Activated CD8-positive, alpha-beta memory T cell treated with anti-CD3 and anti-CD28 coated beads for 4 hours (primary cell): ENCODE measurements around the gene GLB1L2.

Experiments used
- DNase-seq, 2 donors: peaks; one replicate each; pipeline ENCODE4 v3.0.0-alpha.2; 2020; ENCODE audit warnings: low read depth in 2 of 2

Gene GLB1L2

DNA sequence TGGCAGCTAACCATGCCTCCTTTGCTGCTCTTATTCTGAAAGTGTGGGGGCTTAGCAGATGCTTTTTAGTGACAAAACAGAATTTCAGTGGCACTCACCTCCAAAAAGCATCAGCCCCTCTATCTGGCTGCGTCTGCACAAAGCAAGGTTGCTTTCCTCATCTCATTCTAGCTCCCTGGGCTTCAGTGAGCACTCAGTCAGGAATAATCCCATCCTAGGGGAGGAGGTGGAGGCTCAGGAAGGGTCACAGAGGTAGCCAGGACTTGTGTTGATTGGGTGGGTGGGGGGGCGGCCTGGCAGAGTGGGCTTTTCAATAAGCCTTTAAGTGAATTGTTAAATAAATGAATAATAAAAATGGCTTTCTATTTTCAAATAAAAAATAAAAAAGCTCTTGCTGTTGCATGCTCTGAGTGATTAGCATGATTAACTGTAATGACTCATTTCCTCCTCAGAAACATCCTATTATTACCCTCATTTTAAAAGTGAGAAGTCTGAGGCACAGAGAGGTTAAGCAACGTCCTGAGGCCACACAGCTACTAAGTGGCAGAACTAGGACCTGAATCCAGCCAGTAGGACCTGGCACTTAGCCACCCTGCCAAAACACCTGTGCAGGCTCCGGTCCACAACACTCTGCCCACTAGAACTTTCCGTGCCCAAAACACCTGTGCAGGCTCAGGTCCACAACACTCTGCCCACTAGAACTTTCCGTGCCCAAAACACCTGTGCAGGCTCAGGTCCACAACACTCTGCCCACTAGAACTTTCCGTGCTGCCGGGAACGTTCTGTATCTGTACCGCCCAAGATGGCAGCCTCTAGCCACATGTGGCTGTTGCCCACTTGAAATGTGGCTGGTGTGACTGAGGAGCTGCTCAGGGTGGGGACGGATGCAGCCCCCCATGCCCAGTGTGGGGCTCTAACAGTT, 74.7 kb downstream of the GLB1L2 start:
- DNase-seq: no peak

DNA sequence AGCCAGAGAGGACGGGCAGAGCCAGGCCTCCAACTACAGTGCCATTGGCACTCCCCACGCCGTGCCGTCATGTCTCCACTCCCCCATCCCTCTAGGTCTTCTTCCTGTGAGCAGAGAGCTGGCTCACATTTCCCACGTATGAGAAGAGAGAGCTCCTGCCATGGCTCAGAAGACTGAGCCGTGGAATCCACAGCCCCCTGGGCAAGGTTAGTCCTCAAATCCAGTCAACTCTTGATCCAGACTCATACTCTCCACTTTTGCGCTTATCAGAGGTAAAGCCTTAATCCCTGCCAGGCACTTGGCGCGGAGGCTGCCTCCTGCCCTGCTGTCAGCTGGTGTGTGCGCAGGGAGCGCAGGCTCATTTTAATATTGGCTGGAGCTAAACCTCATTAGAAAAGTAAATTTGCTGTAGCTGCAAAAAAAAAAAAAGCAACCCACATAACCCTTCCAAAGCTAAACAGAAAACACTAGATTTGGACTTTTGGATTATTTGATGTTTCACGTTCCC, 75.6 kb downstream of the GLB1L2 start:
- no peak for DNase-seq

DNA sequence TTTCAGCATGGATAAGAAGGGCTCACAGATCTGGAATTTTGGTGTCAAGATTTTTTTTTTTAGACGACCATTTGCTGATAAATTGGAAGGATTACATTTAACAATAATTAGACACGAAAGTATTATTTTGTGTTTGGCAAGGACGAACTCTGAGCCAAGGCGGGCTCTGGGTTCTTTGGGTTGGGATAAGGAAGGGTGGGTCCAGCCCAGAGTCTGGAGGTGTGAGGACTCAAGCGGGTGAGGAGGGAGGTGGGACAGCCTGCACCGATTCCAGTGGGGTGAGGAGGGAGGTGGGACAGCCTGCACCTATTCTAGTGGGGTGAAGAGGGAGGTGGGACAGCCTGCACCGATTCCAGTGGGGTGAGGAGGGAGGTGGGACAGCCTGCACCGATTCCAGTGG, 76.1 kb downstream of the GLB1L2 start:
- no peak for DNase-seq

DNA sequence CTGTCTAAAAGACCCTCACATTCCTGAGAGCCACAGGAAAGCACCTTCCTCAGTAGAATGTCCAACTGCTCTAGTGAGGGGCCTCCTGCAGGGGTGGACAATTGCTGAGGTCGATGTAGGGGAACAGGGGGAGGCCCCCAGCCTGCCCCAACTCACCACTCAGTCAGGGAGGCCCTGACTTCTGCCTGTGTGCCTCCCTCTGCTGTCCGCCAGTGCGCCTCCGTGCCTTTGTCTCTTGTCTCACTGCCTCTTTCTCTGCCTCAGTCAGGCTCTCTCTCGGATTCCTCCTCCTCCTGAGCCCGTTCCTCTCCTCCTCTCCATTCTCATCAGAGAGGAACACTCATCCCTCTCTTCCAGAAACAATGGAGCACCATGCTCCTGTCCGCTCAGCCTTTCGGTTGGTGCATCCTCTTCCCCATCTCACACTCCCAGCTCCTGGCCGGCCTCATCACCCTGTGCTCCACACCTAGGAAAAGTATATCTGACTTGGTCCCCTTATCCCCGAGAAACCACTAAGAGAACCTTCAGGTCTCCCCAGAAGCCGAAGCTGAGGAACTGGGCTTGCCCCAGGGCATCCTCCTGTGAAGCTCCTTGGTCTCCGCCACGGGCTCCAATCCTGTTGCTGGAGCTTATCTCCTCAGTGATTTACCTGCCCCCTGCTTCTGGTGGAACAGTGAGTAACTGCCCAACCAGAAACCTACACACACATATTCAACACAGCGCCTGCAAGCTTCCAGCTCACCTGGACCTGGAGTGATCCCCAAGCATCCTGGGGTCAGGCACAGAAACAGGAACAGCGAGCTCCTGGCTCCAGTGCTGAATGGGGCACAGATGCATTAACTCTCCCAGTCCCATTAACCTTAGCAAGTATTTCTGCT, 78.0 kb downstream of the GLB1L2 start:
- DNase-seq: no peak

DNA sequence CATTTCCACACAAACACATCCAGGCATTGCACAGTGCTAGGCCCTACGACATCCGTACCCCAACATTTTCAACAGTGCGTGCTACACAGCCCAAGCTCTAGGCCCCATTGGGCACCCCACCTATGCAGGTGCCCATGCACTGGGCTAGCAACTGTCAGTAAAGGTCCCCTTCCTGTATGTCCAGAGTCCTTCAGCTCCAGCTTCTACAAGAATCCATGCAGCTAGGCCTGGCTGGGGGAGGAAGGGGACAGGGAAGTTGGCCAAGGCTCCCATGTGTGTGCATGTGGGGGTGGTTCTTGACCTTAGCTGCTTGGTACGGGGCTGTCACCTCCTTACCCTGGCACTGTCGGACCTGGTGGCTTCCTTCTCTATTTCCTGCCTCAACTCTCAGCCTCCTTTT, 79.0 kb downstream of the GLB1L2 start:
- no peak for DNase-seq

DNA sequence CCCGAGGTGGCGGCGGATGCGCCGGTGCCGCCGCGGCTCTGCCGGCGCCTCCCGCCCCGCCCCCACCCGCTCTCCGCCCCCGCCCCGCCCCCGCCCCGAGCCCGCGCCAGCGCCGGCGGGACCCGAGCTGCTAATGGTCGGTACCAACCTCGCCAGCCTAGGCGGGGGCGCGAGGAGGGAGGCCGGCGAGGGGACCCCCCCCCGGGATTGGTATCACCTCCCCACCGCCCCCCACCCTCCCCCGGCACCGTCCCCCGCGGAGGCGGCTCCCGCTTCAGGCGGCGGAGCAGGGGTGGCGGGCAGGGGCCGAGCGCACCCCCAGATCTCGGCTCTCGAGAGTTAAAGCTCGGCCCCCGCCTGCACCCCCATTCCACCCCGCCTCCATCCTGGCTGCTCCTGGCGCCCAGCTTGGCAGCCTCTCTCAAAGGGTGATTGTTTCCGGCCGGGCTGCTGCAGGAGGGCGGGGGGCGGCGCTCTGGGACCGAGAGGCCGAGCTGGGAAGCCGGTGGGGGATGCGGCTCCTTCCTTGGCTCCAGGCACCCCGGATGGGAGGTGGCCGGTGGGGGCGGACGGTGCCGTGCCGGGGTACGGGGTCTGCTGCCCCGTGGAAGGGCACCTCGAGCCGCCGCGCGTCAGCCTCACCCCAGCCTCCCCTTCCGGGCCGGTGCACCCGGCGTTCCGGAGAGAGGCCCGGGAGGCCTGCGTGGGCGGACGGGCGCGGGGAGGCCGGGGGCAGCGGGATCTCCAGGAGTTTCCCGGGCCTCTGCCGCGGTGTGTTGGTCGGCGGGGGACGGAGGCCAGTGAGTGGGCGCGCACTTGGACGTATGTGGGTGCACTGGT, 80.6 kb downstream of the GLB1L2 start, which contains the start of gene B3GAT1:
TSS of gene B3GAT1 (minus strand) at position 40 of the 840 bp plus-strand sequence. CDS start 24,583 bp downstream, outside the sequence.
- no peak for DNase-seq

DNA sequence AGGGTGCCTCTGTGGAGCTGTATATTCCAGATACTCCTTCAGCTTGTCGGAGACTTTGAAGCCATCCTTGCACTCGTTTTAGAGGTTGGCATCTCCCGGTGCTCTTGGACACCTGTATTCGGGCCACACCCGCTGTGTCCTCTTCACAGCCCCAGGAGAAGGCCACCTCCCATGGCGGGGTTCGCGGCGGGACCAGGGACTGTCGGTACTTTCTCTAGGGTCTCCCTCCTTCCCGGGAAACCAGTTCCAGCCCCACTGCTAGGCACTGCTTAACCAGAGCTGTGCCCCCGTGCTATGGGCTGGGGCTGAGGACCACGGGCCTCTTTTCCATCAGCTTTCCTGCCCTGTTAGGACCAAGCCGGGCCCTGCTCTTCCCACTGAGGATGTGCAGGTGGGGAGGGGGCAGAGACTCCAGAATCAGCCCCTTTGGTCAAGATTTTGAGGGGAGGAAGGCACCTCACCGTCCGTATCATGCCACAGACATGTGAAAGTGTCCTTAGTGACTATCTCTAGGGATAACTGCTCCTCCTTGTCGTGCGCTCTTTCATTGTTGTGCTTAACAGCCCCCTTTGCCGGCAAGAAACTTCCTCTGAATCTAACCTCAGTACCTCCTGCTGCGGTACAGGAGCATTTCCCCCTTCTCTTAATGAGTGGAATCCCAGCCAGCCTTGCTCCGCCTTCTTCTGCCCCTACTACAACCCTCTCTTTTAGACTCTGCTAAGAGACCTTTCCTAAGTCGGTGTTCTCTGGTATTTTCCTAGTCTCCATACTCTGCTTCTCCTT, 81.4 kb downstream of the GLB1L2 start:
- no peak for DNase-seq

DNA sequence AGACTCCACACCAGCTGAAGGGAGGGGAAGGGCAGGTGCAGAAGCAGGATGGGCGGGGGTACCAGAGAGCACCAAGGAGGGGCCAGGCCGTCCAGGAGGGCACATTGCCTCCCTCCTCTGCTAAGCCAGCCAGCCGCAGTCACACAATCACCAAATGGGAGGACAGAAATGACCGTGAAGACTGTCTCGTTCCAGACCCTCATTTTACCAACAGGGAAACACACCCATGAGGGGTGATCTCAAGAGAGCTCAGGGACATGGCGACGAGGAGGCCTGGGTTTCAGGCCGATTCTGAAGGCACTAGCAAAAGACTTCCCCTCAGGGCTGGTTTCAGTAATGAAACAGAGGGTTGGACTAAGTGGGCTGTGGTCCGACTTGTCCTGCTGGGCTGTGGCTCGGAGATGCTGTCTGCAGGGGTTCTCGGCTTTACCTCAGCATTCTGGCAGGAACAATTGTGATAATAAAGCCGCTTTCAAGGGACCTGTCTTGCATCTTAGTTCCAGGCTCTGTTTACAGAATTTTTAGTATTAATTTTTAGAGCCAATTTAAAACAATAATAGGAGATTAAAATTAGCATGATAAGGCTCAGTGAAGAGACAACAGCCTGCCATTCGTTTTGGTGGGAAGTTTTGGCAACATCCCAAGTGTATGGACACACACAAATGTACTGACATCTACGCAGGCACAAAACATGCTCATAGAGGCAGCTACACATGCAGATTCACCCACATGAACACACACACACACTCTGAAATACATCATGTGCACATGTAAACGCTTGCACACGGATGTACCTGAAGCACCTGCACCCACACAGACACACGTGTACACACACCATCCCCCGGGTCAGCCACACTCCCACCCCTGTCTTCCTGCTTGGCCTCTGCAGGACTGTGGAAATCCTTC, 82.3 kb downstream of the GLB1L2 start:
- DNase-seq: no peak

DNA sequence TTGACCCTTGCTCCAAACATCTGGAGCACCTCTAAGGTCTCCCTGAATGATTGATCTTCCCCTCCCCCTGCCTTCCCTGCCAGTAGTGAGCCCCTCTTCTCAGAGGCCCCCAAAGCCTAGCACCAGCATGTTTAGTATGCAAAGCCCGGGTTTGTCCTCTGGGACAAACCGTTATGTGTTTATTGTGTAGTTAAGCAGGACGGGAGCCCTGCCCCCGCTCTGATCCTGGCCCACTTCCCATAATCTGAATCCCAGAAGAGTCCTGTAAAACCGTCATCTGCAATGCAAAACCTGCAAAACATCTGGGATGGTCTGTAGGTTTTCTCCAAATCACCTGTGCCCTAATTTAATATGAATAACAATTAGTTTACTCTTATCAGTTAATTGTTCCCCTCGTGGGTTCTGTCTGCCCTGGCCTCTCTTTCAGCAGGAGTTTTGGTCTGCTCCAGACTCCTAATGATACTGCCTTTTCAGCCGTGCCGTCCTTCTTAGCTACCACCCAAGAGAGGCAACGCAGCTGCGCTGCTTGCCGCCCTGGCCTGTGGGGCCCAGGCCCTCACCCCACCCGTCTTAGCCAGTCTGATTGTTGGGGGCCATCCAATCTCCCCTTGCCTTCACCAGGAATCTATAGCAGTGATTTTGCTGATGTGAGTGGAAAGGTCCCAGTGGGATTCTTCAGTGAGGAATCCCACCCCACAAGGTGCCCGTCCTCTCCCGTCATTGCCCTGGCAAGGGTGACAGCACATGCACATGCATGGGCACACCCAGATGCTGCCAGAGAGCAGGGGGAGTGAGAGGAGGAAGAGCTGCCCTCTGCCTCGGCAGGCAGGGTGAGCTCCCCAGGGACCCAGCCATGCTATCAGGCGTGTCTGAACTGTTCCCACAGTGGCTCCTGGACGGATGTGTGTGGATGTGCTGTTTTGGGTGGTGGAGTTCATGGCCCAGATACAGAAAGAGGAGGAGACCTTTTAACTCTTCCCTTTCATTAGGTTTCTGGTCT, 83.3 kb downstream of the GLB1L2 start:
- no peak for DNase-seq

DNA sequence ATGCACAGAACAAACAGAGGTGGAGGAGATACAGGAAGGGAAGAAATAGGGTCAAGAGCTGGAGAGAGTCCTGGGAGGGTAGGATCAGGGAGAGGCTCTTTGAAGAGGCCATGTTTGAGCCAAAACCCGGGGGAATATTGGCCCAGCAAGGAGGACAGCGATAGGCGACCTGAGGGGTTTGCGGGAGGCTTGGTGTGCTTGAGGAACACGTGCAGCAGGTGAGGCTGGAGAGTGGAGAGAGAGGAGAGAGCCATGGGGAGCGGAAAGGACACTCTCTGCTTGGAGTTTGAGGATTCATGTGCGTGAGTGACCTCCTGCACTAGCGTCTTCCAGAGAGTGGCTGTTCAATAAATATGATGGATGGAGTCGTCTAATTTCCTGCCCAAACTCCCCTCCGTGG, 84.9 kb downstream of the GLB1L2 start:
- no peak for DNase-seq

DNA sequence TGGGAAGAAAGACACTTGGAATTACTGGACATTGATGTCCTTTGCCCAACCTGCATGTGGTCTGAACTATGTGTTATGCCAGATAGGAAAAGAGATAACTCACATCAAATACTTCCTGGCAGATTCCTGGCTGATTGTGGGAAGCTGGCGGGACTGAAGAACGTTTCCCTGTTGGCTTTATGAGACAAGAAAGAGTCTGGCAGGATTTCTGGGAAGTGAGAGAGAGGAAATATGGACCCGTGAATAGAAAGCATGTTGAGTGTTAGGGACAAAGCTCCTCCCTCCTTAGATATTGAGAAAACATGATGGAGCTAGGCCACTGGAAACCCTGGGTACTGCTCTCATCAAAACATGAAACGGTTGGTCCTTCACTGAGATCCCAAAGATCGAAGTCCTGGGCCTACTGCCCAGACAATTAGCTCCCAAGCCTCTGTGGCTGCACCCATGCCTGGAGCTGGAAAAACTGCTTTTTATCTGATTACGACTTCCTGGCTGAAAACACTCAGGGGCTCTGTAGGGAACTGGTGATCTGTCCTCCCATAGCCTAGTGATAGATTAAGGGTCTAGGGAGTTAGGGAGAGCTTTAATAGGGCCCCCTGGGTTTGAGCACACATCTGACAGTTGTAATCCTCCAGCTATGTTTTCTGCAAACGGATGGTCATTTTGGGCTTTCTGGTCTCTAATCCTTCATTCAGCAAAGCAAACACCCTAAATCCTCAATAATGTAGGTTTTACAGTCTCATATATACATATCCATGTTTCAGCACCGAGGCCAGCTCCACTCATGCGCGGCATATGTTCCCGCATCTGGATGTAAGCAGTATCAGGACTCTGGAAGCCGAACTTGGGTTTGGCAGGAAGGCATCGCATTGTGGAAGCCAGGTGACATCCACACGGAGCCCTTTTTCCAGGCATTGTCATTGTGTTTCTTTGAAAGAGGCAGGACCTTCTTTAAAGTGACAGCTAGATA, 86.4 kb downstream of the GLB1L2 start:
- no peak for DNase-seq

DNA sequence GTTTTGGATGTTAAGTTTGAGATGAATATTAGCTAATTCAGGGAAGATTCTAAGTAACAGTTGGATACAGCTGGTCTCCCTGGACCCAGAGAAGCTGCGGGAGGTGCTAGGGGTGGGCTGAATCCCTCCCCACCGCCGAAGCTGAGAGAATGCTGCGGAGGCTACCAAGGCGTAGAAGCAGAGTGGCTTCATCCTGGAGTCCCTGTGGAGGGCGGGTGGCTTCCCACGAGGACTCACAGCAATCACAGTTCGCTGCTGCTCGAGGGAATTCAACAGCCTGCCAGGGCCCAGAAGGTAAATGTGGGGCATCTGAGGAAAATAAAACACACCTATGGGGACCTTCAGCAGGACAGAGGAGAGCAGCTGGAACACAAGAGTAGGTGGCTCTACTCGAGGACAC, 91.3 kb downstream of the GLB1L2 start:
- no peak for DNase-seq

DNA sequence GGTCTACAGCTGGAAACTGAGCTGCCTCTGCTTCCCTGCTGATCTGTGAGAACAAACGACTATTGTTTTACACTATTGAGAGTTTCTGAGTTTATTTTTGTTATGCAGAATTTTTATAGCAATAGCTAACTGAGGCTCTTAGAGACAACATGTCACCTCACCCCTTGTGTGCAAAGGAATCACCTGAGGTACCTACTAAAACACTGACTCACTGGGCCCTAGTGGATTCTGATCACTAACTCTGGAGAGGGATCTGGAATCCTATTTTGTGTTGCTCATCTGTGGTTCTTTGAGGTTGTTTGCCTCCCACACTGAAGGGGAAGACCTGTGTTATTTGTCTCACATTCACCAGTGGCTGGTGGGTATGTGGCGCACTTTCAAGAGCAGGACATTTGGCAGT, 93.6 kb downstream of the GLB1L2 start:
- no peak for DNase-seq
